Lung (tissue), 12 donors: ENCODE results near the gene ZNF70. TPM values are rescaled to one million over a fixed set of nuclear protein-coding genes. Genes with fewer than 3 reads are reported as not detected.

Experiments
- ATAC-seq: fragments of 200-7000 bp; cut with Tn5 transposase; one replicate; pipeline ENCODE4 v1.9.1; 2020; ENCODE audit warnings: moderate number of reproducible peaks; ENCODE audit not compliant: insufficient read depth, low FRiP score
- DNase-seq, 3 donors: peaks; one replicate each; pipeline ENCODE4 v3.0.0-alpha.2; 2013 to 2017
- H3K27ac ChIP-seq, 2 donors: one replicate each; pipeline ENCODE4 v1.5.1; 2013; ENCODE audit warnings: mild to moderate bottlenecking in 2 of 2, moderate library complexity in 2 of 2, control low read depth in 1 of 2, inconsistent platforms in 1 of 2, low read depth in 1 of 2, low read length in 1 of 2
- H3K27me3 ChIP-seq, 3 donors: one replicate each; pipeline ENCODE4 v1.5.1; 2013; ENCODE audit warnings: low read length in 2 of 3; ENCODE audit not compliant: control insufficient read depth in 3 of 3, insufficient read depth in 3 of 3
- H3K36me3 ChIP-seq, 4 donors: one replicate each; pipeline ENCODE4 v1.5.1; 2013; ENCODE audit warnings: low read length in 4 of 4, mild to moderate bottlenecking in 1 of 4, moderate library complexity in 1 of 4; ENCODE audit not compliant: control insufficient read depth in 4 of 4, insufficient read depth in 4 of 4
- H3K4me1 ChIP-seq, 5 donors: one replicate each; pipeline ENCODE4 v1.5.1; 2013; ENCODE audit warnings: low read length in 5 of 5, mild to moderate bottlenecking in 2 of 5, moderate library complexity in 1 of 5; ENCODE audit not compliant: control insufficient read depth in 5 of 5, insufficient read depth in 5 of 5
- H3K4me3 ChIP-seq: one replicate; pipeline ENCODE4 v1.5.1; 2013; ENCODE audit warnings: mild to moderate bottlenecking, control low read depth, moderate library complexity
- H3K9ac ChIP-seq, 2 donors: one replicate each; pipeline ENCODE4 v1.5.1; 2013; ENCODE audit warnings: low read length in 2 of 2, control low read depth in 1 of 2; ENCODE audit not compliant: insufficient read depth in 1 of 2
- H3K9me3 ChIP-seq, 4 donors: one replicate each; pipeline ENCODE4 v1.5.1; 2013; ENCODE audit warnings: low read length in 3 of 4, mild to moderate bottlenecking in 1 of 4, moderate library complexity in 1 of 4; ENCODE audit not compliant: control insufficient read depth in 4 of 4, insufficient read depth in 3 of 4
- CTCF ChIP-seq: IDR thresholded peaks from 2 replicates; pipeline ENCODE4 v1.5.1; 2012; ENCODE audit warnings: mild to moderate bottlenecking; ENCODE audit errors: control extremely low read depth, extremely low read depth
- WGBS, 2 donors: extraction: QIAGEN DNeasy Blood & Tissue Kit; methylation state at CpG; one replicate each; pipeline ENCODE4 v1.1.7; 2013; 5-methylcytosine and 5-hydroxymethylcytosine counted together
- polyA plus RNA-seq, 2 donors: library from polyadenylated mRNA; stranded (reverse); fragments of 200-250 nt; gene quantifications; one replicate each; pipeline ENCODE4 v1.2.1, GENCODE V29; 2013
- total RNA-seq, 2 donors: library from RNA; depleted of rRNA in 1 of 2; stranded (reverse); fragments of >200 nt in 1 of 2; gene quantifications; one replicate each; pipeline ENCODE4 v1.2.1, GENCODE V29; 2014 to 2021
- donor health status: control.
- donor health status: control.
- donor health status: Bipolar disorder and iron deficiency.
- donor health status: healthy.
- donor health status: DM: yes; HTN: yes; CAD: no.

The ZNF70 gene
- total and polyA plus RNA-seq, 4 donors, result 0.98 to 6.9 (median 3.7) TPM

- H3K27ac ChIP-seq, result no peak overlapping the region
- 89 to 90% methylated on average over 15 of the region's 15 CpGs for WGBS, 2 donors
- H3K4me3 ChIP-seq, result no peak overlapping the region
These were observed 32.6 kb upstream of the ZNF70 start for GRCh38 chr22:23783265-23784150.

GRCh38 chr22:23782703-23783102 is 31.8 kb upstream of the ZNF70 start:
- no peak for TF ChIP-seq CTCF
- Histone ChIP-seq H3K9me3 (no peaks in the 10 kb centered on the region), H3K27ac (no peak overlapping the region), H3K27me3 (no peaks in the 10 kb centered on the region), H3K4me1 (peaks cover 0 to 7% (median 5%) of the 10 kb centered on the region in 5 donors), H3K4me3 (no peak overlapping the region), H3K36me3 (no peaks in the 10 kb centered on the region), H3K9ac (no peak overlapping the region)
- ATAC-seq, result no peak
- DNase-seq, result no peak
- 88 to 89% methylated on average over 1 of the region's 1 CpG for WGBS, 2 donors

More at GRCh38 chr22:23783265-23784150, 32.6 kb upstream of the ZNF70 start:
- peaks cover 0 to 15% (median 5%) of the 10 kb centered on the region in 5 donors for H3K4me1 ChIP-seq
- no peak for TF ChIP-seq CTCF
- H3K9me3 ChIP-seq, result no peaks in the 10 kb centered on the region
- no peak for DNase-seq
- ATAC-seq, result no peak
- no peak overlapping the region for H3K9ac ChIP-seq
- peaks cover 0 to 1% (median 0%) of the 10 kb centered on the region in 4 donors for H3K36me3 ChIP-seq
- no peaks in the 10 kb centered on the region for H3K27me3 ChIP-seq

GRCh38 chr22:23782252-23782651 is 31.3 kb upstream of the ZNF70 start:
- DNase-seq (no peak), ATAC-seq (no peak)
- peaks cover 0 to 7% (median 5%) of the 10 kb centered on the region in 5 donors for H3K4me1 ChIP-seq
- H3K27ac ChIP-seq, result no peak overlapping the region
- no peaks in the 10 kb centered on the region for H3K9me3 ChIP-seq
- H3K9ac ChIP-seq, result no peak overlapping the region
- no peak overlapping the region for H3K4me3 ChIP-seq
- H3K27me3 ChIP-seq, result no peaks in the 10 kb centered on the region
- TF ChIP-seq CTCF, result no peak
- 93 to 95% methylated on average over 15 to 16 of the region's 16 CpGs for WGBS, 2 donors
- no peaks in the 10 kb centered on the region for H3K36me3 ChIP-seq
